Gastrocnemius medialis (tissue), 4 donors: ENCODE data around the gene MRPS22.

ENCODE experiments used
- CTCF ChIP-seq, 5 experiments: fragments of 450-650 bp in 3 of 5; fragments of 200-600 bp in 2 of 5; sonication (generic) in 2 of 5; IDR thresholded peaks in 4 of 5; conservative IDR thresholded peaks in 1 of 5; 1 replicate in 4 of 5; 2 replicates in 1 of 5; pipeline ENCODE4 v1.5.1; 2016 to 2019; ENCODE audit warnings: antibody characterized with exemption in 5 of 5, mild to moderate bottlenecking in 3 of 5, moderate library complexity in 3 of 5
- POLR2A ChIP-seq, 2 donors: fragments of 450-650 bp; IDR thresholded peaks; one replicate each; pipeline ENCODE4 v1.6.1; 2017; ENCODE audit warnings: antibody characterized with exemption in 2 of 2, mild to moderate bottlenecking in 2 of 2, moderate library complexity in 2 of 2

- TF ChIP-seq CTCF (IDR thresholded peaks at IDR 0.05 in 4 of 5, conservative IDR thresholded peaks at IDR 0.05 in 1 of 5), result no peak
- no peak for TF ChIP-seq POLR2A (IDR thresholded peaks at IDR 0.05)
These were observed 42.2 kb upstream of the MRPS22 start for GRCh38 chr3:139301654-139302053.
